GM19463 (cell line): ENCODE measurements around the gene IRS1.
A peak's percentile ranks its signal among the peaks of the same experiment; 100 is the strongest.

Source experiments
- ATAC-seq: cut with Tn5 transposase; IDR thresholded peaks from one replicate; pipeline ENCODE4 v1.9.1; 2021; ENCODE audit warnings: mild to moderate bottlenecking, moderate library complexity; ENCODE audit not compliant: unreplicated experiment

IRS1 gene

GRCh38 chr2:226760412-226761194, 39.0 kb downstream of the IRS1 start:
- no peak for ATAC-seq

DNA sequence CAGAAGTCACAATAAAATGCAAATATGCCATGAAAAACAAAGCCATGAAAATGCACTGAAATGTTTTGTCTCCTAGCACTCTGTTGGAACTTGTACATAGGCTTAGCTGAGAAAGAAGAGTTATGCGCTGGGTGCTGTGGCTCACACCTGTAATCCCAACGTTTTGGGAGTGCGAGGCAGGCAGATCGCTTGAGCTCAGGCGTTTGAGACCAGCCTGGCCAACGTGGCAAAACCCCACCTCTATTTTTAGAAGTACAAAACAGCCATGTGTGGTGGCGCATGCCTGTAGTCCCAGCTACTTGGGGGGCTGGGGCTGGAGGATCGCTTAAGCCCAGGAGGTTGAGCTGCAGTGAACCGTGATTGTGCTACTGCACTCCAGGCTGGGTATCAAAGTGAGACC, 39.9 kb downstream of the IRS1 start:
- ATAC-seq, result no peak

- no peak for ATAC-seq
Measured at GRCh38 chr2:226758921-226759640, 40.5 kb downstream of the IRS1 start.

- ATAC-seq, result no peak
Measured at GRCh38 chr2:226756131-226756530, 43.5 kb downstream of the IRS1 start.

DNA sequence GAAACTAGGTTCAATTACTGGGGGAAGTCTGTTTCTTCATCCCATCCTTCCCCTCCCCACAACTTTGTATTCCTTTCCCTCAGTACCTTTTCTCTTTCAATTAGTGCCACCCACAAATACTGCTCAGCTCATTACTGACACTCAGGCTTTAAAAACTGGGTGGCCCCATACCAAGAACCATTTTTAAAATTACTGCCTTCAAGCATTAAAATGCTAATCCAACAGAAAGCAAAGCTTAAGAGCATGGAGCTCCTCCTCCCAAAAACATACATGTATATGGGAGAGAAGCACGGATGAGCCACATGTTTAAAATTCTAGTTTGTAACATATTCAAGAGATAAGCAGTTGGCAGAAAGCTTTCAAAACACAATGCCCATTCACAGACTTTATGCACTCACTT, 44.0 kb downstream of the IRS1 start:
- ATAC-seq, result no peak

- no peak for ATAC-seq
Measured at GRCh38 chr2:226754821-226755604, 44.6 kb downstream of the IRS1 start.

DNA sequence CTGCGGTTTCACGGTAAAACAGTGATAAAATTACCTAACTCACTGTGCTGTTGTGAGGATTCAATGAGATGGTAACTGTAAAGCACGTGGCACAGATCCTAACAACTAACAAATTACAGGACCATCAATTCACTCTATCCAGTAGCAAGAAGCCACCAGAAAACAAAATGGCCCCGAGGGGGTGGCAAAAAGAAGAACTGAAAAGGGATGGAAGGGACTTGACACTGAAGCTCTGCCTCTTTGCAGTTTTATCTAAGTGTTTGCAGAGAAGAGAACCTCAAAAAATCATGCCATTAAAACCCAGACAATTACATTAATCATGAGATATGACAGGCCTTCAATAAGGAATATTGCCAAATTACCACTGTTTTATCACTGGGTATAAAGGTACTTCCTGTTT, 46.7 kb downstream of the IRS1 start:
- ATAC-seq, result no peak

- no peak for ATAC-seq
Measured at GRCh38 chr2:226747288-226747687, 52.3 kb downstream of the IRS1 start.

DNA sequence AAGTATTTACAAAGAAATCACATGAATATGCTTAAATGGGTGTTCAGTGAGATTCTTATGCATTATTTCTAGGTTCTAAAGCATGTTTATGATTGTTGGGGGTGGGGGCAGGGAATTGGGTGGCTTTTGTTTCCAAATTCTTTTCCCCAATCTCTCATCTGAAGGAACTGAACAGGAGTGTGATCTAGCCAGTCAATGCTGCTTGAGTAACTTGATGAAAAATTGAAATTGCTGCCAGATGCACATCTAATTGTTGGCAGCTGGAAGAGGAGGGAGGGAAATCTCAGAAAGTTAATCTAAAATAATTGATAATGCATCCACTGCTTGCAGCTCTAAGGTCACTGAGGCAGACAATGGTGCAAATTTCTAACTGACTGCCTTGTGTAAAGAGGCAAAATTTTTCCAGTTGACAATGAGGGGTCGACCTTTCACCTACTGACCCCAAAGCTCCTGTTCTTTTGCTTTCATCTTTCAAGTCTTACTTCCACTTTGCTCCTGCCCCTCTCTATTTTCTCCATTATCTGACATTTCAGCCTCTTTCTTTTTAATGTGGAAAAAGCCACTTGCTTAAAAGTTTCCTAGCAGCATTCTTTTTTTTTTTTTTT, 53.3 kb downstream of the IRS1 start:
- ATAC-seq, result no peak

GRCh38 chr2:226743915-226744314, 55.7 kb downstream of the IRS1 start:
- no peak for ATAC-seq

DNA sequence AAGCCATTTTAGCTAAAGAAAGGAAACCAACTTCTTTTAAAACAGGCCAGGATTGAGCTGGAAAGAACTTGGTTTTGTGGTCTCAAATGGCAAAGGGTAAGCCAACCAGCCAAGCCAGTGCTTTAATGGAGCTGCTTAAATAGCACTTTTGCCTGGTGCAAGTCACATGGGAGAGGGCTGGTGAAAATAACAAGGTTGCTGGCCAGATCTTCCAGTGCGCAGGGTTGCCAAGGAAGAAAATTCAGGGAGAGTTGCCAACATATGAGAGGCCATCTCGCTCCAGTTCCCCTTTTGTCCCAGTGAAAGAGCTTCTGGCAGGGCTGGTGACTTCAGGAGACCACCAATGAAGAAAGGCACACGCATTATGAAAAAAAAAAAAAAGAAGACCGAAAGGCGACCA, 57.3 kb downstream of the IRS1 start:
- ATAC-seq, result no peak

GRCh38 chr2:226740039-226740648, 59.5 kb downstream of the IRS1 start:
- no peak for ATAC-seq

- ATAC-seq, result no peak
Measured at GRCh38 chr2:226739545-226740030, 60.0 kb downstream of the IRS1 start.

DNA sequence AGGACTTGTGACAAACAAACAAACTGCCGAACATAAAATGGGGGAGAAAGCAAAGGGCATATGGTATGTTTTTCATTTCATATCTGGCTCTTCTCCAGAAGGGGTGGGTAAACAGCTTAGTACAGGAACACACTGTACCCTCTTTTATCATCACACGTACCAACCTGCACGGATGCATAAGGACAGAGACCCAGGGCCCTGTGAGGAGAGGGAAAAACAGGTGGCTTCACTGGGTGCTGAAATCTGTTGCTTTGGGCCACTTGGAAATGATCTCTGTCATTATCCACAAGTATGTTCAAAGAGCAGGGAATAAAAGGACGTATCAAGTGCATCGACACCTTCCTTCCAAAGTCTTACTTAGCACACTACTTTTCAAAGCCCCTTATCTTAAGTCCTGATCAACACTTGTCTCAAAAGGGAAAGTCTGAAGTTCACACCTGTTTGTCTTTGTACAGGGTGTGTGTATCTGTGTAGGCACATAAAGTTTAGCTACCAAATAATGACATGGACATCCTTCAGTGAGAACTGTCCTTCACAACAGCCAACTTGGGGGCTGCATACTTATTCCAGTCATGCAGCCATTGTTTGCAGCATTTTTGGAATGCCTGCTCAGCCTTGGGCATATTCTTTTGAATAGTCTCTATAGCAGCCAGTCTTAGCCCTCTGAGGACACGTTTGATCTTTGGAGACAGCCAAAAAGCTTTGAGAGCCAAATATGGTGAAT, 60.6 kb downstream of the IRS1 start:
- ATAC-seq, result no peak

DNA sequence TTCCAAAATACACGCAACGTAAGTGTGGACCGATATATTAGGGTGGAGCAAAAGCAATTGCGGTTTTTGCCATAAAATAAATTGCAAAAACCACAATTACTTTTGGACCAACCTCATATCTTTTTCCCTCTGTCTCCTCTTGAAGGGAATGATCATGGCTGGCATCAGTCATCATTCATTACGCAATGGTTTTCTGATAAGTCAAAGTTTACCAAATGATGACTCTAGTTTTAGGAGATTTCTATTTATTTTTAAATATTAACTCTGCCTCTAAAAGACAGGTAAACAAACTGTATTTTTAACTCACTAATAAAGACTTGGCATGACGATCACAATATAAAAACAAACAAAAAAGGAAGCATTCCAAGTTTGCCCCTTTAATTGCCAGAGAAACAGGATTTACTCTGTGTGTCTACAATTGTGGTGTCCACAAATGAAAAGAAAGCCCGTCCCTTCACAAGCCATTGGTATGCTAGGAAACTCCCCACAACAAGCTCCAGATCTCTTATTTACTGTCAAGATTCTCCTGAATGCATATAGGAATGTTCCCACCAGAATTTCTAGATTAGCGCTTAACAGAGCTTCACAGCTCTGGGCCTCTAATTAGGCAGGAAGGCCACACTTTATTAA, 61.3 kb downstream of the IRS1 start:
- no peak for ATAC-seq

GRCh38 chr2:226736382-226736781, 63.2 kb downstream of the IRS1 start:
- ATAC-seq, result no peak

DNA sequence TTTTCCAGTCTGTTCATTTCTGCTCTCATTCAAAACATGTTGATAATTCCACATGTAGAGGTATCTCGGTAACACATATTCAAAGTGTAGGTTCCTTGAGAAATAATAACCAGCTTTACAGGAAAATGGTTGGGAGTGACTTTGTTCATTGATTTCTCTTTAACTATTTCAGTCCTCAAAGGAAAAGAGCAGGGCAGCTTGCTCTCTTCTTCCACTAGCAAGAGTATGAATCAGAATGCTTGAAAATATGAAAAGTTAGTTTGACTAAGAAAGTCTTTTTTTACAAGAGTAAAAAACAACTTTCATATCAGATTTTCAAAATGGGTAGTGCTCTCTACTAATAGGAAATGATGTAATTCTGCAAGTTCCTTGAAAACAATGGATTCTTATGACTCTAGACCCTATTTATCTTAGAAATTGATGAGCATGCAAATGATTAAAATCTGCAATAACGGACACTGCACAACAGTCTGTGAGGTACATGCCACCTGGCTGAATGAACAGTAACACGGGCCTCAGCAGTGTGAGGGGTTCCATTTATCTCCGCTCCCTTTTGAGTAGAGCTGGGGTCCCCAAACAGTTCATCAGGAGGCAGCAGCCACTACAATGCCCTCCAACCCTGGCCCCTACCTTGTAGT, 65.6 kb downstream of the IRS1 start:
- ATAC-seq, result no peak

DNA sequence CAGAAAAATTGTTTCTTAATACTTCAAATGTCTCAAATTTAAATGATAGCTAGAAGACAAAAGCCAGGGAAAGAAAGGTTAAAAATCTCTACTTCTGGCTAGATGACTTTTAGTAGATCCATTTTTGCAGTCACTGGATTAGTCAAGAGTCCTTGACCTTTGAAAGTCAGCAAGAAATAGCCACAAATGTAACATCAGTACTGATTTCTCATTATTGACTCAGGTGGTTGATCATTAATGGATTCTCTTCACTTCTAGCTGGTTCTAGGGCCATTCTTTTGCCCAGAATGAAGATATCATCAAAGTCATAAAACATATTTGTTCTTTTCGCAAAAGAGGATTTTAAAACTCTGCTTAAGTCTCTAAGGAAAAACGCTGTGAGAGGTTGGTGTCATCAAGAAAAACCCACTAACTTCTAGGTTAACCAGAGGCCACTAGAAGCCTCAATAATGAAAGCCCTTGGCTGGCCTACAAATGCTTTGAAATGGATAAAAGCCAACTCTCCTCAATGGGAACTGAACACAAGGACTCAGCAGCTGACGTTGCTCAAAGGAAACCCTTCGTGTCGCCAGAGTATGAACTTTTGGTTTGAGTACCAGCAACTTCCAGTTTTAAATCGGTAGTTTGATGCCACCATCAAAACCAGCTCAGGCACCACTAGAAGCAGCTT, 66.3 kb downstream of the IRS1 start:
- ATAC-seq, result peak; percentile 70
